GM12864 (cell line): Measurements from ENCODE around the gene RFTN1.
A peak's percentile ranks its signal among the peaks of the same experiment; 100 is the strongest.

Experiments
- DNase-seq: peaks from one replicate; pipeline ENCODE4 v3.0.0-alpha.2; 2011; ENCODE audit warnings: low read depth
- H3K4me3 ChIP-seq: 2 replicates; pipeline ENCODE4 v1.5.1; 2011; ENCODE audit warnings: mild to moderate bottlenecking, low read depth, low read length, control low read depth
- CTCF ChIP-seq: IDR thresholded peaks from 2 replicates; pipeline ENCODE4 v1.5.1; 2011; ENCODE audit warnings: low read depth, mild to moderate bottlenecking, moderate library complexity, low read length, control low read depth, inconsistent platforms; ENCODE audit errors: missing control alignments

RFTN1 gene

DNA sequence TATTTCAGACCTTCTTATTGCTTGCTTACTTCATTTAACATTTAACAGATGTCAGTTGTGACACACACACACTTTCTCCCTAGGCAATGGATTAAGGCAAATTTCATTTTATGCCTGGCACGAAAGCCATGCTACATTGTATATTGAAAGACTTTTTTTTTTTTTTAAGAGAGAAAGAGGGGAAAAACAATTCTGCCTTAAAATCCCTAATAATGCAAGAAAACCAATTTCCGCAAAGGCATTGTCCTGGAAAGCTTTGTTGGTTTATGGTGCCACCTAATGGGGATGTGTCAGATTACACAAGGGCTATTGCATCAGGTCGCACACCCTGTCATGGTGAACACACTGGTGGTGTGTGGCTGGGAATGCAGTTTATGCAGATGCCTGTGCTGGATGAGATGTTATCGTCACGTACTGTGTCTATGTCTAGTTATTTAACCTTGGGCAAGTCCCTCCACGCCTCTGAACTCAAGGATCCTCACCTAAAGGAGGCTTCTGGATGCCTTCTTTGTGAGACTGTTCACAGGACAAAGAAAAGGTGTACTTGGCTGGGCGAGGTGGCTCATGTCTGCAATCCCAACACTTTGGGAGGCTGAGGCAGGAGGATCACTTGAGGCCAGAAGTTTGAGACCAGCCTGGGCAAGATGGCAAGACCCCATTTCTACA, 37.3 kb upstream of the RFTN1 start:
- no peak overlapping the region for H3K4me3 ChIP-seq
- TF ChIP-seq CTCF = peak; percentile 87
- peak; percentile 68 for DNase-seq

DNA sequence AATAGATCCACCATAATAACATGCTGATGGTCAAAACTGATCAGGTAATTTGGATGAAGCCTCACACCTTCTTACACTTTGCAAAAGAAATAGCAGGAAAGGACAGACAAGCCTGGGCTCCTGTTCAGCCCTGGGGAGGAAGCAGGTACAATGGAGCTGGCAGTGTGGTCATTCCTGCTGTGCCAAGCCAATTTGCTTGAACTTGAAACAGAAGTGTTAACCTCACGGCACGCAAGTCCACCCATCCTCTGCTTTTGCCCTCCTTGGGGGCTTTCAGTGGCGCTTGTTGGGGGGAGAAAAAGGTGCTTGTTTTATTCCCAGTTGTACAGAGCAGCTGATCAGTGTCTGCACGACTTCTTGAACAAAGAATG, 36.8 kb upstream of the RFTN1 start:
- no peak overlapping the region for H3K4me3 ChIP-seq
- TF ChIP-seq CTCF = no peak
- no peak for DNase-seq

- DNase-seq = no peak
- no peak overlapping the region for H3K4me3 ChIP-seq
- TF ChIP-seq CTCF = no peak
These were observed 35.2 kb upstream of the RFTN1 start for GRCh38 chr3:16548721-16549120.

GRCh38 chr3:16547561-16548357, 34.3 kb upstream of the RFTN1 start:
- H3K4me3 ChIP-seq = no peak overlapping the region
- no peak for DNase-seq
- no peak for TF ChIP-seq CTCF

DNA sequence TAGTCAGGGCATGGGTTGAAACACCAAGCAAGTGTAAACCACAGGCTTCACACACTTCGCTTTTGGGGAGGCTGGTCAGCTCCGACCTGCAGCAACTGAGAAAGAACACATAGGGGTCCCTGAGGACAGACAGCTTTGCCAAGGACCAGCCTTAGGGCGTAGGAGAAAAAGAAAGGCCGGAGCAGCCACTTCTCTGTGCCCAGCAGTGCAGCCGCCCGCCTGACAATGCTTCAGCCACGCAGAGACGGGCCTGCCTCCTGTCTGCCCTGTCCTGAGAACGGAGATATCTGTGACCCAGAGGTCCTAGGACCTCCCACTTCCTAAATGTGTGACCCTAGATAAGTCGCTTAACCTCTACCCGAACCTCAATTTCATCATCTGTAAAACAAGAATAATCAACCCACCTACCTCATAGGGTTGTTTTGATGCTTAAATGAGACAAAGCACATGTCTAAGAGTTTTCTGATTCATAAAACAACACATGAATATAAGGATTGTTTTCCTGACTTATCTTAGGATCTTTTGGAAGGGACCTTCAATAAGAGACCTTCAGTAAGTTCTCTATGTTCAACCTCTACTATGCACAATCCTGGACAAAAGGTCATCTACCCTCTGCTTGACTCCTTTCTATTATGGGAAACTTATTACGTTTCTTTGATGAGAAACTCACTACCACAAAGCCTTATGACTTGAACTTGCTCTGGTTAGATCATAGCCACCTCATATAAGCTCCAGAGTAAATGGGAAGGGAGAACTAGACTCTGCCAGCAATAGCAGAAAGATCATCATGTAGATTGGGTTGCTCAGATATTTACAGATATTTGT, 32.9 kb upstream of the RFTN1 start:
- no peak for TF ChIP-seq CTCF
- no peak overlapping the region for H3K4me3 ChIP-seq
- no peak for DNase-seq

- no peak for DNase-seq
- no peak overlapping the region for H3K4me3 ChIP-seq
- no peak for TF ChIP-seq CTCF
These were observed 32.1 kb upstream of the RFTN1 start for GRCh38 chr3:16545413-16546185.
